HTR-8/SVneo (cell line): ENCODE data around the gene ASB9.

Experiments used
- DNase-seq: peaks from one replicate; pipeline ENCODE4 v3.0.0; 2011; ENCODE audit warnings: low spot score, mixed read lengths; ENCODE audit not compliant: insufficient read length
- FAIRE-seq: peaks from 2 replicates; lab custom pipeline; 2011; peaks lifted over from hg19 to GRCh38; lab: Jason Lieb, UNC

Gene ASB9

DNA sequence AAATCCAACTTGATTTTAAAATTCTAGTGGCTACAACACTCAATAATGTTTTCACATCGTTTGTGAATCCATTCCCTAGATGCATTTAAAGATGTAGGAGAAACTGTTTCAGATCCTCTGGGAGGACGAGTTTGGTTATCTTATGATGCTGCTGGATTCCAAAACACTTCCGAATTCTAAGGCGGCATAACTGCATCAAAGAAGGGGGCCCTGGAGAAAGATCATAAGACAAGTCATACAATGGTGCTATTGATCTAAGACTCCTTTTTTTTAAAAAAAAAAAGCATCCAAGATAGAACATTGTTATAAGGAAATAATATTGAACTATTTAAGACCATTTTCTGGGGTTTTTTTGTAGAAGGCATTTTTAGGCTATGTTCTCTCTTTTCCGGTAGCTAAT, 25.5 kb downstream of the ASB9 start:
- FAIRE-seq: no peak
- DNase-seq: no peak

DNA sequence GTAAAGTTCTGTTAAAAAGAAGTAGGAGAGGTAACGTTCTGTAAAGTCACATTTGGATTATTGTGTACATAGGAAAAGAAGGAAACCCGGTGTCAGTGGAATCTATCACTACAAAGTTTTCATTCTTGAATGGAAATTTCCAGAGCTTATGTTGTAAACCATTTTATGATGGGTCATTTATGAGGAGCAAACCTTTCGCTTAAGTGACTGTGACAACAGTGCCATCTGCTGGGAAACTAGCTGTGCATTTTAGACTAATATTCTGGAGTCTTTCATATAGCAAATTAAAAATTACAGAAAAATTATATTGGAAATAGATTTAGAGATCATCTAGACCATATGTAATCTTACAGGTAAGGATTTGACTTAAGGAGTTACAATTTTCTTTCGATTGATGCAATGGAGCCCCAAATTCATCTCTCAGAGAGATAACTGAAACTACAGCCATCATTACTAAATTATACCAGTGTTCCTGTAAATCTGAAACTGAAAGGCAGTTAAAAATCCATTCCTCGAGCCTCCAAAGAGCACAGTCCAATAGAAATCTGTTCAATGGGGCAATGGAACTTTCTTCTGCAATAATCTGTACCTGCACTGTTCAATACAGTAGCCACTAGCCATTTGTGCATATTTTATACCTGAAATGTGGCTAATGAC, 26.9 kb downstream of the ASB9 start:
- DNase-seq: peak; percentile 67
- no peak for FAIRE-seq

DNA sequence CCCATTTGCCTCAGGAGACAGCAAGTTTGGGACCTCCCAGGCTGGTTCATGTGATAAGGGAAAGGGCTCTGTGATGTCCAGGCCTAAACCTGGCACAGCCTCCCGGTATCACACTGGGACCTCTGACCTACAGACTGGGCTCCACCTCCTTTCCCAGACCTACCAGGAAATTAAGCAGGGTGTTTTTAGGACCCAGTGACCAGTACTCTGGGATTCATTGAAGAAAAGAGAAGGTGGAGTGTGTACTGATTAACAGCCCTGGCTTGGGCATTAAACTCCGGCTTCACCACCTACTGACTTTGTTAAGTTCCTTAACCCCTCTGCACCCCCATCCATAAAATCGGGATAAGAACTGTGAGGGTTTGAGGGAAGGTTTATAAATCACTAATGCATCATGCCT, 28.6 kb downstream of the ASB9 start:
- no peak for DNase-seq
- no peak for FAIRE-seq

- no peak for FAIRE-seq
- DNase-seq: no peak
Measured at GRCh38 chrX:15240414-15240813, 29.5 kb downstream of the ASB9 start.

DNA sequence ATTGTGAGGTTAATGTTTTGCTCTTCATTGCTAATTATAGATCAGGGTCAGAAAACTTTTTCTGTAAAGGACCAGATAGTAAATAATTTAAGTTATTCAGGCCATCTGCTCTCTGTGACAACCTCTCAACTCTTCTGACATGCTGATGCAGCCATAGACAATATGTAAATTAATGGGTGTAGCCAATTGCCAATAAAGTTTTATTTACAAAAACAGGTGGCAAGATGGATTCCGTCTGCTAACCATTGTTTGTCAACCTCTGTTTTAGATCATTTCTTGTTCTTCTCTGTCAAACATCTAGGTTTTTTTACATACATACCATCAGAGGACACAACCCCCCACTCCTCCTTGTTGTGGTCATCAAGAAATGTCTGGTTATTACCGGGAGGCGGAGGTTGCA, 33.7 kb downstream of the ASB9 start:
- DNase-seq: no peak
- FAIRE-seq: no peak

GRCh38 chrX:15235001-15235400, 34.9 kb downstream of the ASB9 start:
- DNase-seq: no peak
- FAIRE-seq: no peak

DNA sequence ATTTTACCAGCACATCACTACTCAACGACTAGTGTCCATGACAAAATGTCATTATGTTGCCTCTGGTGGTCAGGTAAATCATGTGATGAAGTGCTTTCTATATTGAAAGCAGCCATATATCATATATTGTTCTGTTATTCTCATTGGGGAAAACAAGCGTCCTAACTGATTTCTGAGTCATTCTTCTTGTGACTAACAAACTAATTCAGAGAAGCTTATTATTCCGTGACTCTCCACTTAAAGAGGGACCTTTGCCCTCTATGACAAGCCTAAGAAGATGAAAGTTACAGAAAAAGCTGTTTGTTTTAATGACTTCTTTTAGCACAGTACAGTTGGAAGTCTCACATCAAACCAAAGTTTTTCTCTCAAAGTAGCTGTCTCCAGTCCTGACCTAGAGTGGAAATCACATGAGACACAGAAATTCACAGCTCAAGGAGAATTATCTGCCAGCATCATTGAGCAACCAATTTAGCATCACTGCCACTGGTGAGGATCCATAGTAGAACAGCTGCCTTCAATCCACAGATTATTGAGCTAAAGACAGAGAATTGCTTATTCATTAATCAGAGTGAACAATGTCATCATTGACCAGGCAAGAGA, 36.4 kb downstream of the ASB9 start:
- FAIRE-seq (no peak), DNase-seq (no peak)

DNA sequence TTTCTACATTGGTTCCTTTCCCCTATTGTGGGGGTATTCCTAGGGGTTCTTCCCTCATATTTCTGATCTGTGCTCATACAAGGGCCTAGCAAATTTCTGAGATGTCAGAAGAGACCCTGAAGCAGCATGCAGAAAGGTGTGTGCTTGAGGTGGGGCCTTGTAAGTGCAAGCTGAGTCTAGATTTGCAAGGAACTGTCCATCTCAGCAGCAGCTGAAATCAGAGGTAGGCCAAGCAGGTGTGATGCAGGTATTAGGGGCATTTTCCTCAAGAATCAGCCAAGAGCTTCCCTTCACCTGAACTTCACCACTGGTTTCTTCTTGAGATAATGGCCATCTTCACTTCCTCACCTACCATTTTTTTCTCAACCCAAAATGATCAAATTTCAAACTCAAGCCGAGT, 45.1 kb downstream of the ASB9 start:
- DNase-seq: no peak
- FAIRE-seq: no peak

- FAIRE-seq (no peak), DNase-seq (no peak)
Measured at GRCh38 chrX:15221321-15221720, 48.6 kb downstream of the ASB9 start.

GRCh38 chrX:15217161-15217560, 52.7 kb downstream of the ASB9 start:
- no peak for DNase-seq
- no peak for FAIRE-seq

- FAIRE-seq: no peak
Measured at GRCh38 chrX:15216280-15216679, 53.6 kb downstream of the ASB9 start.

DNA sequence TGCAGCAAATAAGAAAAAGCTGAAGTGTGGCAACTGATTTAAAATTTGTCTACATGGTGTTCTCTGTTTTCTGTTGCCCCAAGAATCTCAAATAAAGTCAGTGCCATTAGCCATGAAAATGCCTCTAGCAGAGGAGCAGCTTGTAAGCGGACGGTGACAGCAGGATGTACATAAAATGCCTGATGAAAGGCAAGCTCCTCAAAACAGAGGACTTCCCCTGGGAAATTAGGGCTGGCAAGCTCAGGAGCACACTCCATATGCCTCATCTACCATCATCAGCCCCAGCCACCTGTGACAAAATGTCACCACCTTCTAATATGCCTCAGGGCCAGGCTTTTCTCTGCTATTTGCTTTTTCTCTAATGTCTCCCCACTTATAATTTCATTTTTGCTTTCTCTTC, 54.5 kb downstream of the ASB9 start:
- DNase-seq (no peak), FAIRE-seq (no peak)

More at GRCh38 chrX:15216280-15216679, 53.6 kb downstream of the ASB9 start:
- DNase-seq: no peak

DNA sequence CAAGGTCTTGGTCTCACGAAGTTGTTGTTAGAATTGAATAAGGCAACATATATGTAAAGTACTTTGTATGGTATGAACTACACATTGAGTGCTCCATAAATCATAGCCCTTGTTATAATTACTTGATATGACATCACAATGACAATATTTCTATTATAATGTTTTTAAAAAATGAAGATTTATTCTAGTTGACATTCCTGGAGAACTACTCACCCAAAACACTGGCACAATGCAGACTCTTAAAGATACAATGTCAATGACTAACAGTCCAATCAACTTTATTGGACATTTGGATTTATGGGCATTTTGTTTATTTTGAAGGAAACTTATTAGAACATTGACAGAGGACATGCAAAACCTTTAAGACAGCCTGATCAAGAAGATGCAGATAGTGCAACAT, 55.3 kb downstream of the ASB9 start:
- DNase-seq (no peak), FAIRE-seq (no peak)

- FAIRE-seq (no peak), DNase-seq (no peak)
Measured at GRCh38 chrX:15209096-15209495, 60.8 kb downstream of the ASB9 start.

- FAIRE-seq (no peak), DNase-seq (no peak)
Measured at GRCh38 chrX:15207994-15208393, 61.9 kb downstream of the ASB9 start.

- DNase-seq (no peak), FAIRE-seq (no peak)
Measured at GRCh38 chrX:15207384-15207783, 62.5 kb downstream of the ASB9 start.

DNA sequence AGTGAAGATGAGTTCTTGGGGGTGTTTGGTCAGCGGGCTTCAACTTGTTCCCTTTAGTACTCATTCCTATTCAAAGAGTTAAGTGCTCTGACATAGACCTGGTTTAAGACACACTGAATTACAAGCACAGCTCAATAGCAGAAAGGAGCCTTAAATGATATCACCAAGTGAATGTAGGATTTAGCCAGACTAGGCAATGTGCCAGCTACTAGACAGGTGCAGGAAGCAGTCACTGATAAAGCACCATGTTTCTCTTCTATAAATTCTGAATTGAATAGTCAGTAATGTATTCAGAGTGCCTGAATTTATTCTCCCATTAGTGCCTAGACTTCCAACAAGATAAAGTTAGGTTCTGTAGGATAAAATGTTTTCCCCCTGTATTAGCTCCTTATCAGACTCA, 63.6 kb downstream of the ASB9 start:
- FAIRE-seq (no peak), DNase-seq (no peak)

DNA sequence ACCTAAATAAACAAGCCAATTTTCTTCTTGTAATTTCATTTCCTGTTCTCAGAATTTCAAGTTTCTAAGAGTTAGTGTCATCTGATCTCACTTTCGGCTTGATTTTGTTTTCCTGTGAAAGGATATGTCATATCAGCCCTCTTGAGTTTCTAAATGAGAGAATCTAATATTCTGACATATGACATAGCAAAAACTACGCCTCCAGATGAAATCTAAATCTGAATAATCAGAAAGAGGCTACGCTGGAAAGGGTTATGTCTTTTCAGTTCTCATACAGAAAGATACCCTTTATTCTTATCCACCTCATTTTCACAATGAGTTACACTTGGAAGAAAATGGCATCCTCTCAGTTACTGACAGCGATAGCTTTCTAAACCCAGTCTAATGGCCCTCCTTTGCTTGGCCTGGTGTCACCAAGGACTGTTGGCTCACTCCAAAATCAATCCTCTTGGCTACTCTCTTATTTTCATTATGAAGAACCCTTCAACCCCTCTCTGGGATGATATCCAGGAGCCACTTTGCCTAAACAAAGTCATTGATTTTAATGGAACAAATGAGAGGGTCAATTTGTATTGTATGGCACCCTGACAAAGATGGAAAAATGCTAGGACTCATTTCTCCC, 65.6 kb downstream of the ASB9 start:
- no peak for DNase-seq
- no peak for FAIRE-seq

- FAIRE-seq: peak; percentile 4
- DNase-seq: no peak
Measured at GRCh38 chrX:15203694-15204093, 66.2 kb downstream of the ASB9 start.

DNA sequence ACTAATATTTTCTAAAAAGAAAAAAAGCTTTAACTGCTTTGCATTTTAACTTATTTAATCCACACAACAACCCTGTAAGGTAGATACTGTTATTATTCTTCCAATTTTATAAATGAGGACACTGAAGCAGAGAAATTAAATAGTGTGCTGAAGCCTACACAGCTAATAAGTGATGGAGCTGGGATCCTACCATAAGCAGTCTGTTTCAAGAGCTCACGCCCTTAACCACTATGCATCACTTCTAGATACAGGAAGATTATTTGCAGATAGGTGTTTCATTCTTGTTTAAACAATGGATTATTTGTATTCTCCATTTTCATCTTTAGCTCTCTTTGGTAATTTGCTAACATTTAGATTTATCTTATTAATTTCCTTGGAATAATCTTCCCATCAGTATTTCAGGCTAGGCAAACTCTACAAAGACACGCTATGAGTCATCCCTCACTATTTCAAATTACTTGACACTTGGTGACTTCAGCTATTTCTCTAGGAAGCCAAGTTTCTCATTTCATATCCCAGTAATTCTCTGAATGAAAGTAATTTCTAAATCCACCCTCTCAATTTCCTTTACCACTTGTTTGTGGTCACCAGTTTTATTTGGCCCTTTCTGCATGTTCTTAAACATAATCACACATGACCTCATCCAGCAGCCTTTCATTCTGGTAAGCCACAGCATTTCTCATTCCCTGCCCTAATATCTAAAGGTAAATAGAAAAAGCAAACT, 67.3 kb downstream of the ASB9 start:
- no peak for FAIRE-seq
- peak; percentile 49 for DNase-seq

- DNase-seq (no peak), FAIRE-seq (no peak)
Measured at GRCh38 chrX:15200871-15201270, 69.0 kb downstream of the ASB9 start.
